GM10266 (cell line): ENCODE data around the gene PDE6H.

Source experiments
- DNase-seq: peaks from one replicate; pipeline ENCODE4 v3.0.0; 2012; ENCODE audit errors: extremely low spot score
- CTCF ChIP-seq: IDR thresholded peaks from 2 replicates; pipeline ENCODE4 v1.5.1; 2012; ENCODE audit warnings: mild to moderate bottlenecking, low read depth; ENCODE audit not compliant: control insufficient read depth, insufficient read depth; ENCODE audit errors: missing control alignments

Gene PDE6H

GRCh38 chr12:14984036-14984435 lies 11.2 kb downstream of the PDE6H start:
- DNase-seq, result no peak
- TF ChIP-seq CTCF, result no peak

GRCh38 chr12:14984766-14985285 lies 12.0 kb downstream of the PDE6H start:
- TF ChIP-seq CTCF, result no peak
- no peak for DNase-seq

GRCh38 chr12:14986449-14986848 lies 13.6 kb downstream of the PDE6H start:
- DNase-seq, result no peak
- TF ChIP-seq CTCF, result no peak

GRCh38 chr12:14988035-14988434 lies 15.2 kb downstream of the PDE6H start:
- DNase-seq, result no peak
- TF ChIP-seq CTCF, result no peak

GRCh38 chr12:14989790-14990189 lies 16.9 kb downstream of the PDE6H start:
- DNase-seq, result no peak
- no peak for TF ChIP-seq CTCF

- TF ChIP-seq CTCF, result no peak
- DNase-seq, result no peak
Measured at GRCh38 chr12:14991069-14991468, 18.2 kb downstream of the PDE6H start.

- TF ChIP-seq CTCF, result no peak
Measured at GRCh38 chr12:14992673-14993072, 19.8 kb downstream of the PDE6H start.

GRCh38 chr12:14993117-14993516 lies 20.3 kb downstream of the PDE6H start:
- TF ChIP-seq CTCF, result no peak
- DNase-seq, result no peak

More at GRCh38 chr12:14992673-14993072, 19.8 kb downstream of the PDE6H start:
- DNase-seq, result no peak
